Stimulated activated CD4-positive, alpha-beta T cell treated with anti-CD3 and anti-CD28 coated beads, Interleukin-1b, Interleukin-23, amount 100 ng/mL, for 1 hour (primary cell): Measurements from ENCODE around the gene ANG.

ENCODE experiments used
- DNase-seq, 2 donors: peaks; one replicate each; pipeline ENCODE4 v3.0.0-alpha.2; 2020; ENCODE audit warnings: low read depth in 2 of 2

Gene ANG

GRCh38 chr14:20675669-20676068, 12.9 kb upstream of the ANG start:
- no peak for DNase-seq

- no peak for DNase-seq
Measured at GRCh38 chr14:20676072-20676471, 12.5 kb upstream of the ANG start.

GRCh38 chr14:20679907-20680306, 8.7 kb upstream of the ANG start:
- DNase-seq, result no peak

GRCh38 chr14:20680363-20680762, 8.2 kb upstream of the ANG start:
- DNase-seq, result no peak

GRCh38 chr14:20680843-20681347, 7.7 kb upstream of the ANG start:
- no peak for DNase-seq

GRCh38 chr14:20681348-20682126, 7.0 kb upstream of the ANG start:
- peak; percentile 76 to 79 for DNase-seq

- no peak for DNase-seq
Measured at GRCh38 chr14:20682127-20682434, 6.5 kb upstream of the ANG start.

GRCh38 chr14:20682435-20683124, 6.0 kb upstream of the ANG start:
- peak; percentile 46 to 50 for DNase-seq

- DNase-seq, result peak; percentile 52 to 64
Measured at GRCh38 chr14:20683125-20683890, 5.3 kb upstream of the ANG start.

- peak; percentile 56 to 68 for DNase-seq
Measured at GRCh38 chr14:20683891-20684661, 4.5 kb upstream of the ANG start, which contains the start of gene RNASE4. TSS of gene RNASE4 (plus strand) at chr14:20684560. CDS start at chr14:20699372, 14,812 bp downstream.

GRCh38 chr14:20684662-20685456, 3.7 kb upstream of the ANG start:
- DNase-seq, result no peak

GRCh38 chr14:20686386-20687143, 2.0 kb upstream of the ANG start:
- DNase-seq, result no peak

- DNase-seq, result no peak
Measured at GRCh38 chr14:20687362-20688166, 1.0 kb upstream of the ANG start.

- DNase-seq, result no peak
Measured at GRCh38 chr14:20690848-20691640, 2.5 kb downstream of the ANG start.

GRCh38 chr14:20692116-20692751, 3.7 kb downstream of the ANG start:
- no peak for DNase-seq

- no peak for DNase-seq
Measured at GRCh38 chr14:20696764-20697163, 8.2 kb downstream of the ANG start.

GRCh38 chr14:20697273-20698017, 8.9 kb downstream of the ANG start:
- peak in 1 of 2 donors; percentile 34 for DNase-seq
